Renal cortex interstitium (tissue), 15 donors: ENCODE measurements around the gene SNX11. TPM values are rescaled to one million over a fixed set of nuclear protein-coding genes. Genes with fewer than 3 reads are reported as not detected.
"Not testable (repeated sequence)": the region's sequence is repeated elsewhere in the genome, so short reads cannot be mapped to it uniquely, and the experiment has no call there.

Experiments
- DNase-seq, 11 donors: peaks; one replicate each; pipeline ENCODE4 v3.0.0-alpha.2; 2013; ENCODE audit warnings: low read depth in 9 of 11, low spot score in 4 of 11; ENCODE audit errors: extremely low read depth in 1 of 11
- long read RNA-seq, 16 experiments: transcript quantifications; one replicate each; lab custom pipeline, GENCODE V29; 2026
- polyA plus RNA-seq, 3 donors: library from polyadenylated mRNA; unstranded; fragments of 120-200 nt; gene quantifications; one replicate each; pipeline ENCODE4 v1.2.1, GENCODE V29; 2013; ENCODE audit not compliant: insufficient read length in 3 of 3

The SNX11 gene
- 10 to 100 TPM; 16.7 to 19.3 (median 19.2) TPM for polyA plus RNA-seq
- long read RNA-seq, donor 1, partial matches to known transcripts: 0 of 2 reads
- long read RNA-seq, donor 1, other reads (novel, unspliced or antisense): 0 of 2 reads
- long read RNA-seq, donor 2, partial matches to known transcripts: 0 of 3 reads
- long read RNA-seq, donor 2, other reads (novel, unspliced or antisense): 0 of 3 reads
- long read RNA-seq, donor 3: 0 reads
- long read RNA-seq, donor 4, partial matches to known transcripts: 0 of 2 reads
- long read RNA-seq, donor 4, other reads (novel, unspliced or antisense): 0 of 2 reads
- long read RNA-seq, donor 5: 0 reads
- long read RNA-seq, donor 6, partial matches to known transcripts: 0 of 4 reads
- long read RNA-seq, donor 6, other reads (novel, unspliced or antisense): 0 of 4 reads
- long read RNA-seq, donor 7, partial matches to known transcripts: 0 of 1 reads
- long read RNA-seq, donor 7, other reads (novel, unspliced or antisense): 0 of 1 reads
- long read RNA-seq, donor 8: 0 reads
- long read RNA-seq, donor 9, partial matches to known transcripts: 0 of 3 reads
- long read RNA-seq, donor 9, other reads (novel, unspliced or antisense): 0 of 3 reads
- long read RNA-seq, donor 10, transcript SNX11-201 (7 exons, 2,315 nt): major isoform, 5 of 5 reads
- long read RNA-seq, donor 10, partial matches to known transcripts: 0 of 5 reads
- long read RNA-seq, donor 10, other reads (novel, unspliced or antisense): 0 of 5 reads
- long read RNA-seq, donor 11, partial matches to known transcripts: 0 of 4 reads
- long read RNA-seq, donor 11, other reads (novel, unspliced or antisense): 0 of 4 reads
- long read RNA-seq, donor 12, partial matches to known transcripts: 0 of 1 reads
- long read RNA-seq, donor 12, other reads (novel, unspliced or antisense): 0 of 1 reads
- long read RNA-seq, donor 13: 0 reads
- long read RNA-seq, donor 14, partial matches to known transcripts: 0 of 4 reads
- long read RNA-seq, donor 14, other reads (novel, unspliced or antisense): 0 of 4 reads
- long read RNA-seq, donor 15, partial matches to known transcripts: 0 of 1 reads
- long read RNA-seq, donor 15, other reads (novel, unspliced or antisense): 0 of 1 reads
- long read RNA-seq, donor 16, transcript SNX11-201 (7 exons, 2,315 nt): major isoform, 8 of 42 reads
- long read RNA-seq, donor 16, partial matches to known transcripts: 29 of 42 reads
- long read RNA-seq, donor 16, other reads (novel, unspliced or antisense): 0 of 42 reads

- DNase-seq: peak; percentile 73 to 89 (median 84)
These were observed at the start of gene SNX11 for GRCh38 chr17:48107137-48108055. Gene SNX11 (plus strand): TSS chr17:48107766. CDS start chr17:48112044, 4,278 bp downstream.

GRCh38 chr17:48058393-48059124 is 49.0 kb upstream of the SNX11 start:
- no peak for DNase-seq

GRCh38 chr17:48059125-48059668 is 48.4 kb upstream of the SNX11 start:
- DNase-seq: no peak

GRCh38 chr17:48060249-48060648 is 47.3 kb upstream of the SNX11 start:
- DNase-seq: no peak

DNA sequence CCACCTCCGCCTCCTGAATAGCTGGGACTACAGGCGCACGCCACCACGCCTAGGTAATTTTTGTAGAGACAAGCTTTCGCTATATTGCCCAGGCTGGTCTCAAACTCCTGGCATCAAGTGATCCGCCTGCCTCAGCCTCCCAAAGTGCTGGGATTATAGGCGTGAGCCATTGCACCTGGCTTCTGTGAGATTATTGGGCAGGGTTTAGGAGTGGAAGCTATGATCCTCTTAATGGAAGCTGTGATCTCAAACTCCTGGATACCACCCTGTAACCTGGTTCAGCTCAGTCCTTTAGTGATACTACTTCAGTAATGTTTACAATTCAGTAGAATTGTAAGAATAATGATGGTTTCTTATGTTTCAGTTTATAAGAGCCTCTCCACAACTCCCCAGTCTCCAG is 45.3 kb upstream of the SNX11 start:
- DNase-seq: no peak

GRCh38 chr17:48064638-48065037 is 42.9 kb upstream of the SNX11 start:
- DNase-seq: no peak

DNA sequence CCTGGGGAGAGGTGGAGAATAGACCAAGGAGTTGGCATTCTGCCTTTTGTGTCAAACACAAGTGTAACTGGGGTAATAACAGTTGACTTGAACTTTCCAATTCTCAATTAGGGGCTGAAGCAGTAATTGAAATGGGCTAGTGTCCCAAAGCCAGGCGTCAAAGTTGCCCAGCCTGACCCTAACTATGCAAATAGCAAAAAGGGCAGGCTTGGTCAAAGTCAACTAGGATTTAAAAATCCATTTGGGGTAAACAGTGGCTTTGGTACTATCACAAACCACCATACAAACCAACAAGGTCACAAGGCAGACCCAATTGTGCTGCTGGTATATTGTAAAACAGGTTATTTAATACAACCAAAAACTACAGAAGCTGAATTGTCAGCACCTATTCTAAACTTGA is 41.4 kb upstream of the SNX11 start:
- no peak for DNase-seq

GRCh38 chr17:48066656-48067055 is 40.9 kb upstream of the SNX11 start:
- no peak for DNase-seq

GRCh38 chr17:48067245-48067644 is 40.3 kb upstream of the SNX11 start:
- DNase-seq: no peak

GRCh38 chr17:48067808-48068207 is 39.8 kb upstream of the SNX11 start:
- not testable (repeated sequence) for DNase-seq

DNA sequence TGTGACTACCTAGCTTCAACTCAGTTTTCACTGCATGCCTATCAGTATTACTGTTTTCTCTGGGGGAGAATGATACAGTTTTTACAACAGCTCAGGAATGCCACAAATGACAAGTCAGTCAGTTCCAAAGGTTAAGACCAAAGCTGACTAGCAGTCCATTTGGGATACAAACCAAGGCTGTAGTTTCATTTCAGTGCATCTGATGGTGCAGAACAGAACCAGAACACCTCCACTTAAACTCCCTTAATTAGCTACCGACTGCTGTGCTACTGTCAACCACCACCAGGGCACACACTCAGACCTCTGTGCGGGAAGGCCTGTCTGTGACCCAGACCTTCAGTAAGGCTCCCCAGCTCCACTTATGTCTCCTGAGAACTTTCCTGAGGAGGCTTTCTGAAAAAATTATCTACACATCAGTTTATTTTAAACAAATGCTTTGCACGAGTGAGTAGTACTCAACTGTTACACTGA is 39.0 kb upstream of the SNX11 start:
- DNase-seq: no peak

DNA sequence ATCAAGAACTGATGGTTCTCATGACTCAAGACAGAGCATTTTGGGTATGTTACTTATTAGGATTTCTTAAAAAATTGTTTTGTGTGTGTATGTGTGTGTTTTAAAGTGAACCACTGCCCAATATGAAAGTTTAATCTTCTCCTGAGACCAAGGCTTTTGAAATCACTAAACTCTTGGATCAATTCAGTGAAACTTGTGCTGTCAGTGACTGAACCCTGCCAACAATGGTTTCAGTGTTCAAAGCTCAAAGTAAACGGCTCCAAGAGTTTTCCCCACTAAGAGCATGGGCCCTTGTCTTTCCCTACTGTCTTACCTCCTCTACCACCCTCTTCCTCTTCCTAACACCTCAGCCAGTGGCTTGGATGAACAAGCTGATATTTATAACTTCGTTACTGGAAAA is 37.4 kb upstream of the SNX11 start:
- DNase-seq: no peak

DNA sequence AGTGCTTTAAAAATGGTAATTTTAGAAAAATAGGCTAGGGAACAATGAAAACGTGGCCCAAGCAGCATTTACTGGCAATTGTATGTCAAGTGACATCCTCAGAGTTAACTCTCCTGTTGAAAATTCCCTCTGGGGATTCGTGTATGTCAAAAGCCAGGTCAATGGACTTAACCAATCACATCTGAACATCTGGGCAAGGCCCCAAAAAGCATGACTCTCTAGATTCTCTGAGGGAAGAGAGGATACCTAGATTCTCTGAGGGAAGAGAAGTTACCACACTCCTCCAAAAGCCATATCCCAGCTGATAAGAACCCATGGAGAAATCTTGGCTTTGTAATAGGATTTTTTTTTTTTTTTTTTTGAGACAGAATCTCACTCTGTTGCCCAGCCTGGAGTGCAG is 35.9 kb upstream of the SNX11 start:
- no peak for DNase-seq

DNA sequence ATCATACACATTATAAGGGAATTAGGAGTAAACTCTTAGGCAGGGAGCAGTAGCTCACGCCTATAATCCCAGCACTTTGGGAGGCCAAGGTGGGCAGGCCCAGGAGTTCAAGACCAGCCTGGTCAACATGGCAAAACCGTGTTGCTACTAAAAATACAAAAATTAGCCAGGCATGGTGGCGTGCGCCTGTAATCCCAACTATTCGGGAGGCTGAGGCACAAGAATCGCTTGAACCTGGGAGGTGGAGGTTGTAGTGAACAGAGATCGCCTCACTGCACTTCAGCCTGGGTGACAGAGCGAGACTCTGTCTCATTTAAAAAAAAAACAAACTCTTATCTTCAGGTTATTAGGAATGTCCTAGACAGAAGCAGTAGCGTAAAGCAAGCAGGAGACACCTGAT is 34.8 kb upstream of the SNX11 start:
- not testable (repeated sequence) for DNase-seq

- DNase-seq: not testable (repeated sequence)
These were observed 33.9 kb upstream of the SNX11 start for GRCh38 chr17:48073566-48074094.

DNA sequence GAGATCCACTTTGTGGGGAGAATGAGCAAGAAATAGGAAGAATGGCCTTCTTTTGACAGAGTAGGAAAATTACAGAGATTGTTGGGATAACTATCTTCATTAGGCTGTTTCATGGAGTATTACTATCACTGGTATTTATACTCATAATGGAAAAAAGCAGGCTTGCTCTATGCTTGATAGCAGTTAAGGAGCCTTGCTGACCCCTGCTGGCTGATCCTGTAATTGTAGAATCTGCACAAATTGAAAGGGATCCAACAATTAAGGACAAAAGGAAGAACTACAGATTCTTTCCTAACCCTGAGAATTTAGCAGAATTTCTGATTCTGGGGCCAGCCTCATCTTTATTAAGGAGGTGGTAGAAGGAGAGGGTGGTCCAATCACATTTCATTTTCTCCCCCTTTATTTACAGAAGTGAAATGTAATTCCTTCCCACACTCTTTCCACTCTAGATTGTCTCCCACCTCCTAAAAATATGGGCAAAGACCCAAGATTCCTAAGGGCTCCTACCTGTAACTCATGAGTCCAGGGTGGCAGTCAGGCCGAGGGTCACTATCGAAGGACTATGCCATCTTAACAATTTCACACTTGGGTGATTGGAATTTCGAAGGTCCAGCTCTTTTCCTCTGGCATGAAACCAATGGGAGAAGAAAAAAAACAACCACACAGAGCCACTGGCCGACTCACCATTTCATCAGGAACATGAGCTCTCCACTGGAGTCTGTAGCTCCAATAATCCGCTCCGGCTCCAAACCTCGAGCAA is 33.1 kb upstream of the SNX11 start:
- peak in 8 of 11 donors; percentile 61 to 82 (median 72) for DNase-seq
